ENCODE results near the gene KRTAP19-5.

DNA sequence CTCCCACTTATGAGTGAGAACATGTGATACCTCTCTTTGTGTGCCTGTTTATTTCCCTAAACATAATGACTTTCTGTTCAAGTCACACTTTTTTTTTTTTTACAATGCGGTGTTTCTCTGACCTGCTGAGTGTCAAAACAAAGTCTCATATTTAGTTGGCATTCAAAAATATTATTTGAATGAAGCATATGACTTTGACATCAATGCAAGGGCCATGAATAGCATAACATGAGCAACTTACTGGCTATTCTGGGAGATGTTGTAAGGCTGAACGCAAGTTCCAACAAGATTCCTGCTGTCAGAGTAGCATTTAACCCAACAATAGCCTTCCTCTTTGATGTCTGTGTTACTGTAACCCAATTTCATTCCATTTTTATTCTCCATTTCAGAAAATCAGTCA, 19.8 kb downstream of the KRTAP19-5 start:
- TF ChIP-seq, protein P1, sequence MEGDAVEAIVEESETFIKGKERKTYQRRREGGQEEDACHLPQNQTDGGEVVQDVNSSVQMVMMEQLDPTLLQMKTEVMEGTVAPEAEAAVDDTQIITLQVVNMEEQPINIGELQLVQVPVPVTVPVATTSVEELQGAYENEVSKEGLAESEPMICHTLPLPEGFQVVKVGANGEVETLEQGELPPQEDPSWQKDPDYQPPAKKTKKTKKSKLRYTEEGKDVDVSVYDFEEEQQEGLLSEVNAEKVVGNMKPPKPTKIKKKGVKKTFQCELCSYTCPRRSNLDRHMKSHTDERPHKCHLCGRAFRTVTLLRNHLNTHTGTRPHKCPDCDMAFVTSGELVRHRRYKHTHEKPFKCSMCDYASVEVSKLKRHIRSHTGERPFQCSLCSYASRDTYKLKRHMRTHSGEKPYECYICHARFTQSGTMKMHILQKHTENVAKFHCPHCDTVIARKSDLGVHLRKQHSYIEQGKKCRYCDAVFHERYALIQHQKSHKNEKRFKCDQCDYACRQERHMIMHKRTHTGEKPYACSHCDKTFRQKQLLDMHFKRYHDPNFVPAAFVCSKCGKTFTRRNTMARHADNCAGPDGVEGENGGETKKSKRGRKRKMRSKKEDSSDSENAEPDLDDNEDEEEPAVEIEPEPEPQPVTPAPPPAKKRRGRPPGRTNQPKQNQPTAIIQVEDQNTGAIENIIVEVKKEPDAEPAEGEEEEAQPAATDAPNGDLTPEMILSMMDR (IDR thresholded peaks at IDR 0.05; ENCODE audit: insufficient read depth, low read depth, low read length): no peak
- TF ChIP-seq EZH2 (IDR thresholded peaks at IDR 0.05; ENCODE audit: insufficient read depth, low read length): no peak
